ENCODE results near the gene KLHDC7A.

KLHDC7A gene

GRCh38 chr1:18511874-18512150 is 31.1 kb downstream of the KLHDC7A start:
- no peak overlapping the region for H3K4me3 Mint-ChIP-seq
- no peaks in the 10 kb centered on the region for H3K36me3 Mint-ChIP-seq (ENCODE audit: low read depth)
- H3K4me1 Mint-ChIP-seq (ENCODE audit: low read depth) = no peaks in the 10 kb centered on the region
- H3K9me3 Mint-ChIP-seq = peaks cover 21% of the 10 kb centered on the region
- peaks cover 40% of the 10 kb centered on the region for H3K27me3 Mint-ChIP-seq
- no peak for DNase-seq
- no peak overlapping the region for H3K27ac Mint-ChIP-seq

- peaks cover 24% of the 10 kb centered on the region for H3K9me3 Mint-ChIP-seq
Observed at GRCh38 chr1:18512883-18513282, 32.2 kb downstream of the KLHDC7A start.

GRCh38 chr1:18513995-18514394 is 33.3 kb downstream of the KLHDC7A start:
- H3K36me3 Mint-ChIP-seq (ENCODE audit: low read depth) = no peaks in the 10 kb centered on the region
- H3K27ac Mint-ChIP-seq = no peak overlapping the region
- peaks cover 37% of the 10 kb centered on the region for H3K27me3 Mint-ChIP-seq
- H3K4me1 Mint-ChIP-seq (ENCODE audit: low read depth) = no peaks in the 10 kb centered on the region
- peaks cover 22% of the 10 kb centered on the region for H3K9me3 Mint-ChIP-seq
- no peak for DNase-seq
- H3K4me3 Mint-ChIP-seq = no peak overlapping the region

More at GRCh38 chr1:18512883-18513282, 32.2 kb downstream of the KLHDC7A start:
- H3K4me1 Mint-ChIP-seq (ENCODE audit: low read depth) = no peaks in the 10 kb centered on the region
- no peak overlapping the region for H3K4me3 Mint-ChIP-seq
- no peak for DNase-seq
- H3K36me3 Mint-ChIP-seq (ENCODE audit: low read depth) = no peaks in the 10 kb centered on the region
- H3K27me3 Mint-ChIP-seq = peaks cover 35% of the 10 kb centered on the region
- no peak overlapping the region for H3K27ac Mint-ChIP-seq

GRCh38 chr1:18515120-18515667 is 34.5 kb downstream of the KLHDC7A start:
- Mint-ChIP-seq H3K27ac (no peak overlapping the region), H3K4me1 (ENCODE audit: low read depth) (no peaks in the 10 kb centered on the region), H3K27me3 (peaks cover 33% of the 10 kb centered on the region), H3K36me3 (ENCODE audit: low read depth) (no peaks in the 10 kb centered on the region), H3K4me3 (no peak overlapping the region), H3K9me3 (peaks cover 22% of the 10 kb centered on the region)
- DNase-seq = no peak

GRCh38 chr1:18516473-18516872 is 35.7 kb downstream of the KLHDC7A start:
- Mint-ChIP-seq H3K27me3 (peaks cover 31% of the 10 kb centered on the region), H3K4me1 (ENCODE audit: low read depth) (no peaks in the 10 kb centered on the region), H3K9me3 (peaks cover 22% of the 10 kb centered on the region), H3K36me3 (ENCODE audit: low read depth) (no peaks in the 10 kb centered on the region), H3K4me3 (no peak overlapping the region), H3K27ac (no peak overlapping the region)
- no peak for DNase-seq

DNA sequence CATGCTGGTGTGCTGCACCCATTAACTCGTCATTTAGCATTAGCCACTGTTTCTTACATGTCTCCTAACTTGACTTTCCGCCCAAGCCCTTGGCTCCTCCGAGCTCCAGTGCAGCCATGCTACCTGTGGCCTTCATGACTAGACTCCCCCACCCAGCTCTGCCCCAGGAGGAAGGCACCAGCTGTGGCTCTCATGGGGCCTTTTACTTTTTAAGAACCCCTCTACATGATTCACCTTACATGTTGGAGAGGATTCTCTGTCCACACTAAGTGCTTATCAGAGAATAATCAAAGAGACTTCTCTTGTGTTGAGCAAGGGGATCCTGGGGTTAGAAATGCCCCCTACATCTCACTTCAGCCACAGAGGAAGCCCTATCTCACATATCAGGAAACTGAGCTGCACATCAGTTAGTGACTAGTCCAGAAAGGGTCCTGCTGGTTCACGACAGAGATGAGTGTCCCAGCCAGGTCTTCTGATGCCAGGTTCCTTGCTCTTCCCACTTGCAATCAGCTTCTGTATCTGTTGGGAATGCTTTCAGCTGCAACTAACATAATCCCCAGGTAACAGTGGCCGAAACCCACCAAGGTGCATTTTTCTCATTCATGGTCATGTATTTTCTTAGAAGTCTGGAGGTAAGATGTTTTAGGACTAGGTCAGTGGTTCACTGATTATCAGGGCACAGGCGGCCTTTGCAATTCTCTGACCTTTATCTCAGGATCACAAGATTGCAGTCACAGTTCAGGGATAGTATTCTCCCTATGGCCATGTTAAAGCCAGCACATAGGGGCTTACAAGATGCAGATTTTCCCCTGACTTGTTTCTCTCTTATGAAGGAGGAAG is 45.9 kb downstream of the KLHDC7A start:
- no peaks in the 10 kb centered on the region for H3K9me3 Mint-ChIP-seq
- H3K4me1 Mint-ChIP-seq (ENCODE audit: low read depth) = no peaks in the 10 kb centered on the region
- no peaks in the 10 kb centered on the region for H3K36me3 Mint-ChIP-seq (ENCODE audit: low read depth)
- H3K27ac Mint-ChIP-seq = no peak overlapping the region
- no peak for DNase-seq
- H3K27me3 Mint-ChIP-seq = peaks cover 23% of the 10 kb centered on the region
- no peak overlapping the region for H3K4me3 Mint-ChIP-seq

DNA sequence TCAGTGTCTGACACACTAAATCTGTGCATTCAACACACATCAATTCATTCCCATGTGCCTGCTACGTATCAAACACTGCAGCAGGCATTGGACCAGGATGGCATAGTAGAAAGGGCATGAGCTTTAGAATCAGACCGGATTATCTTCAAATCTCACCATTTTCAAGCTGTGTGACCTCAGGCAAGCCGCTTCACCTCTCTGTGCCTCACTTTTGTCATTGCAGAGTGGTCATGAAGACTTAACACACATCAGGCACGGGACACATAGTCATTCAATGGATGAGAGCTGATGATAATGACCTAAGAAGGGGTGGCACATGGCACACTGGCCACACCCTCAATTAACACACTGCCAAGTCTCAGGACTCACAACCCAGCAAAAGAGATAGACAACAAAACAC is 46.8 kb downstream of the KLHDC7A start:
- Mint-ChIP-seq H3K36me3 (ENCODE audit: low read depth) (no peaks in the 10 kb centered on the region), H3K4me1 (ENCODE audit: low read depth) (no peaks in the 10 kb centered on the region), H3K27ac (no peak overlapping the region), H3K4me3 (no peak overlapping the region), H3K27me3 (peaks cover 23% of the 10 kb centered on the region), H3K9me3 (no peaks in the 10 kb centered on the region)
- DNase-seq = no peak

DNA sequence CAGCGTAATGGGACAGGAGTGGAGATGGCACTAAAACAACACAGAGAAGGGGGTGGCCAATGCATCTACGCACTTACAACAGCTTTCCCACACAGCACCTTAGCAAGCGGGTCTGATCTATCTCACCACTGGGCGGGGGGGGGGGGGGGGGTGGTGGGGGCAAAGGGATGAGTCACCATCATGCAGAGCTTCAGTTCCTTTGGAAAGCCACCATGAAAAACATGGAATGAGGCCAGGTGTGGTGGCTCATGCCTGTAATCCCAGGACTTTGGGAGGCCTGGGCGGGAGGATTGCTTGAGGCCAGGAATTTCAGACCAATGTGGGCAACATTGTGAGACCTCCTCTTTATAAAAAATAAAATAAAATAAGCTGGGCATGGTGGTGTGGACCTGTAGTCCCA is 47.2 kb downstream of the KLHDC7A start:
- no peak for DNase-seq
- Mint-ChIP-seq H3K27me3 (peaks cover 27% of the 10 kb centered on the region), H3K36me3 (ENCODE audit: low read depth) (no peaks in the 10 kb centered on the region), H3K9me3 (no peaks in the 10 kb centered on the region), H3K4me1 (ENCODE audit: low read depth) (no peaks in the 10 kb centered on the region), H3K27ac (no peak overlapping the region), H3K4me3 (no peak overlapping the region)

- H3K4me3 Mint-ChIP-seq = no peak overlapping the region
- H3K27me3 Mint-ChIP-seq = peaks cover 31% of the 10 kb centered on the region
- DNase-seq = no peak
- H3K36me3 Mint-ChIP-seq (ENCODE audit: low read depth) = no peaks in the 10 kb centered on the region
- no peak overlapping the region for H3K27ac Mint-ChIP-seq
- H3K4me1 Mint-ChIP-seq (ENCODE audit: low read depth) = no peaks in the 10 kb centered on the region
- no peaks in the 10 kb centered on the region for H3K9me3 Mint-ChIP-seq
Observed at GRCh38 chr1:18528616-18529015, 47.9 kb downstream of the KLHDC7A start.

DNA sequence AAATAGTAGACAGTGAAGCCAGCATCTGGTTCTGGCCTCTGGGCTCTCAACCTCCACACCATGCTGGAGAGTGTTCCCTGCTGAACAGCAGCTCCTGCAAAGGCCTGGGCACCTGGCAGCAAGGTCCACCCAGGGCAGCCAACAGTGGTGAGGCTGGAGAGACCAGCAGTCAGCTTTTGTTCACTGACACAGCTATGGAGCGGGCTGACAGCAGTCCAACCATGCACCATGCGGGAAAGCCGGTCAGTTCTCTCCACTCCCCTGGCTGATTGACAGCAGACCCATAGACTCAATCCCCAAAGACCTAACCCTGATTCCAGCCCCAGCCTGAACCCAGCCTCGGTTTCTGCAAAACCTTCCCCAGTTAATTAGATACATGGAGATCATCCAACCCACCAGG is 49.0 kb downstream of the KLHDC7A start:
- H3K27me3 Mint-ChIP-seq = peaks cover 36% of the 10 kb centered on the region
- no peaks in the 10 kb centered on the region for H3K9me3 Mint-ChIP-seq
- H3K36me3 Mint-ChIP-seq (ENCODE audit: low read depth) = no peaks in the 10 kb centered on the region
- no peak overlapping the region for H3K27ac Mint-ChIP-seq
- no peak overlapping the region for H3K4me3 Mint-ChIP-seq
- no peak for DNase-seq
- H3K4me1 Mint-ChIP-seq (ENCODE audit: low read depth) = no peaks in the 10 kb centered on the region

DNA sequence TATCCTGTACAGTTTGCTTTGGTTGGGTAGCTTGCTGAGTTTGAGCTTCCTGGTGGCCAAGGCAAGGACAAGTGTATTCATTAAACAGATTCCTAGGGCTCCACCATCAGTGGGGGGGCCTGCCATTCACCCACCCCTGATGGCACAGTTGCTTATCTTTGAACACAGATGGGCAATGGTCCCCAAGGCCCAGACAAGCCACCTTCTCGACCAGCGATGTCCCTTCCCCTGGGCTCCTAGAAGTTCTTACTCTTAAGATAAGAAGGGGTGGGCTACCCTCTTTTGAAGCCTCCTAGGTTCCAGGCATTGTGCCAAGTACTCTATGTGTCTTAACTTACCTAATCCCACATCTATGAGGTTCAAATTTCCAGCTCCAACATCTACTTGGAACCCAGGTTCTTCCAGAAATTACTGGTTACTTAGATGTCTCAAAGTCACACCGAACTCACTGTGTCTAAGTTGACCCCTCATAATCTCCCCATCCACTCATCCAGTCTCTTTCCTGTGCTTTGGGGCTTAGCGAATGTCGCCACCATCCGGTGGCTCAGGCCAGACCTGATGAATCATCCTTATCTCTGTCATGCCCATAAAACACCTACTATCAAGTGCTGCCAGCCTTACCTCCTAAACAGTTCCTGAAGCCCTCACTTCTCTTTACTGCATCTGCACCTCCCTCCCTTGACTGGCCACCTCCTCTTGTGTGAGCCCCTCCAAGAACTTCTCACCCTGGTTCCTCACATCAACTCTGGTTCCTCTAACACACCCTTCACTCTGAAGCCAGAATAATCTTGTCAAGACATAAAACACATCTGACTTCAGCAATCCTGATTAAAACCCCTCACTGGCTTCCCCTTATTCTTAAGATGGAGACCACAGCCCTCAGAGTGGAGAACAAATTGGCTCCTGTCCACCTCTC is 50.1 kb downstream of the KLHDC7A start:
- H3K9me3 Mint-ChIP-seq = no peaks in the 10 kb centered on the region
- no peak for DNase-seq
- H3K27me3 Mint-ChIP-seq = peaks cover 39% of the 10 kb centered on the region
- H3K4me3 Mint-ChIP-seq = no peak overlapping the region
- no peak overlapping the region for H3K27ac Mint-ChIP-seq
- no peaks in the 10 kb centered on the region for H3K4me1 Mint-ChIP-seq (ENCODE audit: low read depth)
- H3K36me3 Mint-ChIP-seq (ENCODE audit: low read depth) = no peaks in the 10 kb centered on the region

- peaks cover 39% of the 10 kb centered on the region for H3K27me3 Mint-ChIP-seq
- no peaks in the 10 kb centered on the region for H3K4me1 Mint-ChIP-seq (ENCODE audit: low read depth)
- H3K4me3 Mint-ChIP-seq = no peak overlapping the region
- no peaks in the 10 kb centered on the region for H3K9me3 Mint-ChIP-seq
- H3K27ac Mint-ChIP-seq = no peak overlapping the region
- DNase-seq = no peak
- no peaks in the 10 kb centered on the region for H3K36me3 Mint-ChIP-seq (ENCODE audit: low read depth)
Observed at GRCh38 chr1:18531503-18531845, 50.7 kb downstream of the KLHDC7A start.

DNA sequence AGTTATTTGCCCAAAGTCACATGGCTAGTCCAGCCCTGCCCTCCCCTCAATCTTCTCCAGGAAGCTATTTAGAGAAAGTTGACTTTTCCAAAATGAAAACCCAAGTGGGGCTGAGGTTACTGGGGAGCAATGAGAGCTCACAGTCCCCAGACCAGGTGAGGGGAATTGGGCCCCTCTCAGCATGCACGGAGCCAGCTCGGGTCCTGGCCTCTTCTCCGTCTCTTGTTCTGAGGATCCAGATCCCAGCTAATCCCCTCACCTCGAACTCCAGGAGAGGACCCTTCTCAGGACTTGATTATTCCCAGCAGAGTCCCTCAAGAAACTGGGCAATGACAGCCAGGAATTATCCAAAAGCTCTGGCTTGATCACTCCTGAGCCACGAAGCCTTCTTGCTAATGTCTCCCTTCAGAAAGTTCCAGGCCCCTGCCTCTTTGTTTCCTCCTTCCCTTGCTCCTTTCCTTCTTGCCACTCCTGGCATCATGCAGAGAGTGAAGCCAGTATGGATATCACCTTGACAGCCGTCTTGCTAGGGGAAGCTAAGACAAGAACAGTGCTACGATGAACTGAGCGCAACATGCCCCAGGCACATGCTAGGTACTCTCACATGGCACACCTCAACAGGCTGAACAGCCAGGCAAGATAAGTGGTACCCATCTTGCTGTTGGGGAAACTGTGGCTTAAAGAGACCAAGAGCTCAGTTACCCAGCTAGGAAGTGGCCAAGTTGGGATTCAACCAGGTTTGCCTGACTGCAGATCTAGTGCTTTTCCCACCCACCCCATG is 51.9 kb downstream of the KLHDC7A start:
- Mint-ChIP-seq H3K9me3 (no peaks in the 10 kb centered on the region), H3K4me1 (ENCODE audit: low read depth) (no peaks in the 10 kb centered on the region), H3K4me3 (no peak overlapping the region), H3K36me3 (ENCODE audit: low read depth) (no peaks in the 10 kb centered on the region), H3K27me3 (peaks cover 42% of the 10 kb centered on the region), H3K27ac (no peak overlapping the region)
- DNase-seq = no peak

DNA sequence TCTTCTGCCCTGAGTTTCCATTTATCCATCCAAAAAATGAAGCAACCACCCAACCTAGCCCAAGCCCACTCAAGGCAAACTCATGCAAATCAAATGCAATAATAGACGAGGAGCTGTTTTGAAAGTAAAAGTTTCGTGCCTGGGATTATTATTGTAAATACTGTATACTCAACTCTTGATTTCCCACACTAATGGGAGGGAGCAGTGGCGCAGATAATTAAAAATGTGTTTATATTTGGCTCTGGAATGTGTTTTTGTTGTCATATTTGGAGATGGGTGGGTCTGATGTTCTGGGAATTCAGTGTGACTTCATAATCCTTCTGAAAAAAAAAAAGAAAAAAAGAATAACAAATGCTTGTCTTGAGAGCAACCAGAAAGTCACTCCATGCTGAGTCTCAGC is 52.5 kb downstream of the KLHDC7A start:
- Mint-ChIP-seq H3K27ac (no peak overlapping the region), H3K4me1 (ENCODE audit: low read depth) (no peaks in the 10 kb centered on the region), H3K36me3 (ENCODE audit: low read depth) (no peaks in the 10 kb centered on the region), H3K4me3 (no peak overlapping the region), H3K9me3 (no peaks in the 10 kb centered on the region), H3K27me3 (peaks cover 43% of the 10 kb centered on the region)
- DNase-seq = no peak
